ENCODE measurements around the gene CRIP1.

DNA sequence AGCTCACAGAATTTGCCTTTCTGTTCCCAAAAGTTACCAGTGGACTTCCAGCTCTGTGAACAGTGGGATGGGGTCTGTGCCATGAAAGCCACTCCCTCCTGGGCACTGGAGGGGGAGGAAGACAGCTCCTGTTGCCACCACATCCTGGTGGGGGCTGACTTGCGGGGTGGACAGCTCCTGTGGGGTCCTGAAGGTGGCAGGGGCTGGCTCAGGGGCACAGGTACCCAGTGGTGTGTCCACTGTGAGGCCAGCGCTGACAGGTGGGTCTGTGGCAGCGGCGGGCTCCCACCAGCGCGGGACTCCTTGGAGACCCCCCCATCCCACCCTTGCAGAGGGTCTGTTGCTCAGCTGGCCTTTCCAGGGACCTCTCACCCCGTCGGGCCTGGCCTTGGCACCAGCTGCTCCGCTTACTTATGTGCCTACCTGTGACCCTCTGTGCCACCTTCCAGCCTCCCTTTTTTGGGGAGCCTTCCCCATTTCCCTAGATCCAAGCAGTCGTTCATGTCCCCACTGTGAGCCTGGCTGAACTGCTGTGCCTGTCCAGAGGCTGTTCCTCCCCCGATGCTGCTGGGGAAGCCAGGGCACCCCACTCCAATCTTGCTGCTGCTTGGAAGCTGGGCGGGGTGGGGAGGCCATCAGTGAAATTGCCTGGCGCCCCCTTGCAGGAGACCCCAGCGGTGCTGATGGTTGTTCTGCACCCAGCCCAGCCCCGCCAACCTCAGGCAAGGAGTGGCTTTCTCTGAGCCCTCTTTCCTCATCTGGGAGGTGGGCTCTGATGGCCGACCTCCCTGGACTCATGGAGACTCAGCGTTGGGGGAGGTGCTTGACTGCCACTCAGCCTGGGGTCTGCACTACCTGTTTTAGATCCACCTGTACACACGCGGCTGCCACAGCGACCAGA is 6.5 kb downstream of the CRIP1 start:
- no peak for TF ChIP-seq GATA3 (IDR thresholded peaks at IDR 0.05; ENCODE audit: low read depth, low read length)
- no peak for TF ChIP-seq GATA2 (IDR thresholded peaks at IDR 0.05; ENCODE audit: low read depth, low read length)
